Measurements from ENCODE around the gene UMODL1.
"Not testable (repeated sequence)": the region's sequence is repeated elsewhere in the genome, so short reads cannot be mapped to it uniquely, and the experiment has no call there.

UMODL1 gene

DNA sequence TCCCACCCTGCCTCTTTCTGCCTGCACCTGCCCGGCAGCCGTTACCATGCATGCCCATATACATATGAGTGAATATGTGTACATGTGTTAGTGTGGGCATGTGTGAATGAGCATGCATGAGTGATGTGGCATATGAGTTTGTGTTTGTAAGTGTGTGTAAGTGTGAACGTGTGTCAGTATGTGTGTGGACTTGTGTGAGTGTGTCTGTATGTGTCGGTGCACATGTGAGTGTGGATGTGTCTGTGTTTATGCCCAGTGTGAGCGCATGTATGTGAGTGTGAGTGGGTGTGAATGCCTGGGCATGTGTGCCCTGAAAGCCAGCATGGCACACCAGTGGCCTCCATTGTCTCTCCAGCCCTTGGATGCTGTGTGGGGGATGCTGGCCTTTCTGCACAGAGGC is 2.5 kb upstream of the UMODL1 start:
- H3K27ac ChIP-seq = no peak overlapping the region
- TF ChIP-seq, protein P1, sequence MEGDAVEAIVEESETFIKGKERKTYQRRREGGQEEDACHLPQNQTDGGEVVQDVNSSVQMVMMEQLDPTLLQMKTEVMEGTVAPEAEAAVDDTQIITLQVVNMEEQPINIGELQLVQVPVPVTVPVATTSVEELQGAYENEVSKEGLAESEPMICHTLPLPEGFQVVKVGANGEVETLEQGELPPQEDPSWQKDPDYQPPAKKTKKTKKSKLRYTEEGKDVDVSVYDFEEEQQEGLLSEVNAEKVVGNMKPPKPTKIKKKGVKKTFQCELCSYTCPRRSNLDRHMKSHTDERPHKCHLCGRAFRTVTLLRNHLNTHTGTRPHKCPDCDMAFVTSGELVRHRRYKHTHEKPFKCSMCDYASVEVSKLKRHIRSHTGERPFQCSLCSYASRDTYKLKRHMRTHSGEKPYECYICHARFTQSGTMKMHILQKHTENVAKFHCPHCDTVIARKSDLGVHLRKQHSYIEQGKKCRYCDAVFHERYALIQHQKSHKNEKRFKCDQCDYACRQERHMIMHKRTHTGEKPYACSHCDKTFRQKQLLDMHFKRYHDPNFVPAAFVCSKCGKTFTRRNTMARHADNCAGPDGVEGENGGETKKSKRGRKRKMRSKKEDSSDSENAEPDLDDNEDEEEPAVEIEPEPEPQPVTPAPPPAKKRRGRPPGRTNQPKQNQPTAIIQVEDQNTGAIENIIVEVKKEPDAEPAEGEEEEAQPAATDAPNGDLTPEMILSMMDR (conservative IDR thresholded peaks at IDR 0.05) = no peak

GRCh38 chr21:42069327-42069726 is 1.8 kb upstream of the UMODL1 start:
- TF ChIP-seq, protein P1 (conservative IDR thresholded peaks at IDR 0.05) = no peak
- no peak overlapping the region for H3K27ac ChIP-seq

- H3K27ac ChIP-seq = no peak overlapping the region
- TF ChIP-seq, protein P1 (conservative IDR thresholded peaks at IDR 0.05) = no peak
These were observed 1.3 kb upstream of the UMODL1 start for GRCh38 chr21:42069843-42070242.

GRCh38 chr21:42073145-42074099 is 2.3 kb downstream of the UMODL1 start:
- H3K27ac ChIP-seq = no peak overlapping the region
- TF ChIP-seq, protein P1 (conservative IDR thresholded peaks at IDR 0.05) = no peak; the same call in 1 of the 2 replicates

GRCh38 chr21:42075686-42076471 is 4.8 kb downstream of the UMODL1 start:
- no peak overlapping the region for H3K27ac ChIP-seq
- TF ChIP-seq, protein P1 (conservative IDR thresholded peaks at IDR 0.05) = no peak

GRCh38 chr21:42077685-42078238 is 6.6 kb downstream of the UMODL1 start:
- not testable (repeated sequence) for H3K27ac ChIP-seq

GRCh38 chr21:42078247-42079007 is 7.3 kb downstream of the UMODL1 start:
- not testable (repeated sequence) for H3K27ac ChIP-seq
